Tibial nerve (tissue), 4 donors: Measurements from ENCODE around the gene CCDC112.

Experiments
- CTCF ChIP-seq, 5 experiments: fragments of 200-600 bp in 3 of 5; fragments of 450-650 bp in 2 of 5; sonication (generic) in 3 of 5; IDR thresholded peaks; one replicate each; pipeline ENCODE4 v1.5.1; 2016 to 2019; ENCODE audit warnings: antibody characterized with exemption in 5 of 5, mild to moderate bottlenecking in 3 of 5, moderate library complexity in 2 of 5
- EP300 ChIP-seq, 2 donors: sonication (generic); formaldehyde crosslinking; IDR thresholded peaks; one replicate each; pipeline ENCODE4 v1.6.1; 2017; ENCODE audit warnings: antibody characterized with exemption in 2 of 2, mild to moderate bottlenecking in 1 of 2
- POLR2A ChIP-seq, 2 donors: fragments of 450-650 bp; IDR thresholded peaks; one replicate each; pipeline ENCODE4 v1.6.1; 2017; ENCODE audit warnings: antibody characterized with exemption in 2 of 2, mild to moderate bottlenecking in 2 of 2, moderate library complexity in 2 of 2

- TF ChIP-seq CTCF (IDR thresholded peaks at IDR 0.05) (no peak), POLR2A (IDR thresholded peaks at IDR 0.05) (no peak), EP300 (IDR thresholded peaks at IDR 0.05) (no peak)
Measured at GRCh38 chr5:115317320-115317719, 20.9 kb upstream of the CCDC112 start.
